GM19438 (cell line): ENCODE measurements around the gene RPL6.
"Not testable (repeated sequence)": the region's sequence is repeated elsewhere in the genome, so short reads cannot be mapped to it uniquely, and the experiment has no call there.

ENCODE experiments used
- ATAC-seq: cut with Tn5 transposase; IDR thresholded peaks from one replicate; pipeline ENCODE4 v1.9.1; 2021; ENCODE audit warnings: low read depth; ENCODE audit not compliant: unreplicated experiment

Gene RPL6

DNA sequence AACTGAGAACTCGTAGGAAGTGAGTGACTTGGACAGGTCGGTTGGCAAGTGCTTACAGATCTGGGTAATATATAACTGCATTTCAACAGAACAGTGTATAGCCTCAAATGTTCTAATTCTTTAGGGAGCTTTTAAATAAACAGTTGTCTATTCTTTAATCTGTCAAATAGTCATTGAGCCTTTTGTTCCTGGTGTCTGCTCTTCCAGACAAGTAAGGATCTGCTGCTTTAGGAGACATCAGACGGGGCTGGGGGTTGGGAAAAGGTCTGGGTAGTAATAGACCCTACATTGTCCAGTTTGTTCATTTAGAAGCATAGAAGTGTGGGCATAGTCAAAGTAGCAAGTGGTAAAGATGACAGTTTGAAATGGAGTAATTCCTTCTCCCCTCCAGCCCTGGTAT, 11.3 kb upstream of the RPL6 start:
- ATAC-seq: no peak

DNA sequence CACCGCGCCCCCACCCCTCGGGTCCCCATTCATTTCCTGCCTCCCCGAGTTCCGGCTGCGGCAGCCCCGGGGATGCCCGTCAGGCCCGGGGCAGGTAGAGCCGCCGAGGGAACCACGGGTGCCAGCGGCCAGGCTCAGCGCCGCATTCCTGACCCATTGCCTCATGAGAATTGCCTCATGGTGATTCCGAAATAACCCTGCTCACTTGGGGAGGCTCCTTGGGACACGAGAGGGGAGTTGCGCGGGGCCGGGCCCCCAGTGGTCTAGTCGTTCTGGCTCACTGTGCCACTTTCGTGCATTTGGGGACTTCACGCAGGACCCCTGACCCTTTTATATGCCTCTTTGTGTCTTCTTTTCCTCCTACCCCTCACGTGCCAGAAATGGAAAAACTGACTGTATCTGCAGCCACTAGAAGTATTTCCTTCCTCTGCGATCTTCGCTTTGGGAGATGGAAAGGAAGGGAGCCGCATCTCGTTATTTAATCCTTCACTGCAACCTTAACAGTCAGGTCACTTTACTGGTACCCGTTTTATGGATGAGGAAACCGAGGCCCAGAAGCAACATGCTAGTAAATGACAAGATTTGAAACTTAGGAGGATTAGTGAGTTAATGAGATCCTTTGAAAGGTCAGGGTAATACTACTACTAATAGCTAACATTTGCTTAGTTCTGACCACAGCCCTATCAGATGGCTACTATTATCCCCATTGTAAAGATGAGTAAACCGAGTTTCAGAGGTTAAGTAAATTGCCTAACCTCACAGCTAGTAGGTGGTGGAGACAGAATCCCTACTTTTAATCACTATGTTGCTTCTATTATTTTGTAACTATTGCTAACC, 10.1 kb upstream of the RPL6 start:
- peak; percentile 39 for ATAC-seq

DNA sequence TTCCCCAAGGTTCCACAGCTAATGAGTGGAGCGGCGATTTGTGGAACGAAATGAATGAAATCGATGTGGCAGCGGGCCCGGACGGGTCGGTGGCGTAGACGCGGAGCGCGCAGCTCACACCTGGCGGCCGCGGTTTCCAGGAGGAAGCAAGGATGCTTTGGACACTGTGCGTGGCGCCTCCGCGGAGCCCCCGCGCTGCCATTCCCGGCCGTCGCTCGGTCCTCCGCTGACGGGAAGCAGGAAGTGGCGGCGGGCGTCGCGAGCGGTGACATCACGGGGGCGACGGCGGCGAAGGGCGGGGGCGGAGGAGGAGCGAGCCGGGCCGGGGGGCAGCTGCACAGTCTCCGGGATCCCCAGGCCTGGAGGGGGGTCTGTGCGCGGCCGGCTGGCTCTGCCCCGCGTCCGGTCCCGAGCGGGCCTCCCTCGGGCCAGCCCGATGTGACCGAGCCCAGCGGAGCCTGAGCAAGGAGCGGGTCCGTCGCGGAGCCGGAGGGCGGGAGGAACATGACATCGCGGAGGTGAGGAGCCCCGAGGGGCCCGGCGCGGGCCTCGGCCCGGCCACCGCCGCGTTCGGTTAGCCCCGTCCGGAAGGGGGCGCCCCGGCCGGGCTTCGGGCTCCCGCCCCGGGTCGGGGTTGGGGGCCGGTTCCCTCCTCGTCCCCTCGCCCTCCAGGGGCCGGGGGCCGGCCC, 9.3 kb upstream of the RPL6 start, which contains the start of gene PTPN11:
Gene PTPN11 (plus strand): TSS at position 340 of the 689 bp plus-strand sequence. CDS start 165 bp downstream, at position 505.
- ATAC-seq: peak; percentile 88

DNA sequence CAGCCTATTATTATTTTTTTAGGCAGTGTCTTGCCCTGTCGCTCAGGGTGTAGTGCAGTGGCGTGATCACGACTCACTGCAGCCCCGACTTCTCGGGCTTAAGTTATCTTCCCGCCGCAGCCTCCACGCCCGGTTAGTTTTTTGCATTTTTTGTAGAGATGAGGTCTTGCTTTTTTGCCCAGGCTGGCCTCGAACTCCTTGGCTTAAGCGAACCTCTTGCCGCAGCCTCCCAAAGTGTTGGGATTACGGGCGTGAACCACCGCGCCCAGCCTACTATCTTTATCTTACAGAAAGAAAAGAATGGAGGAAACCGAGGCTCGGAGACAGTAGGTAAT, 8.8 kb upstream of the RPL6 start:
- ATAC-seq: no peak

DNA sequence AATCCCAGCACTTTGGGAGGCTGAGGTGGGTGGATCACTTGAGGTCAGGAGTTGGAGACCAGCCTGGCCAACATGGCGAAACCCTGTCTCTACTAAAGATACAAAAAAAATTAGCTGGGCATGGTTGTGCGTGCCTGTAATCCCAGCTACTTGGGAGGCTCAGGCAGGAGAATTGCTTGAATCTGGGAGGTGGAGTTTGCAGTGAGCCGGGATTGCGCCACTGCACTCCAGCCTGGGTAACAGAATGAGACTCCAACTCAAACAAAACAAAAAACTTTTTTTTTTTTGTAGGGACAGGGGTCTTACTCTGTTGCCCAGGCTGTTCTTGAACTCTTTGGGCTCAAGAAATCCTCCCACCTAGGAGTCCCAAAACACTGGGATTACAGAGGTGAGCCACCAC, 6.1 kb upstream of the RPL6 start:
- not testable (repeated sequence) for ATAC-seq

DNA sequence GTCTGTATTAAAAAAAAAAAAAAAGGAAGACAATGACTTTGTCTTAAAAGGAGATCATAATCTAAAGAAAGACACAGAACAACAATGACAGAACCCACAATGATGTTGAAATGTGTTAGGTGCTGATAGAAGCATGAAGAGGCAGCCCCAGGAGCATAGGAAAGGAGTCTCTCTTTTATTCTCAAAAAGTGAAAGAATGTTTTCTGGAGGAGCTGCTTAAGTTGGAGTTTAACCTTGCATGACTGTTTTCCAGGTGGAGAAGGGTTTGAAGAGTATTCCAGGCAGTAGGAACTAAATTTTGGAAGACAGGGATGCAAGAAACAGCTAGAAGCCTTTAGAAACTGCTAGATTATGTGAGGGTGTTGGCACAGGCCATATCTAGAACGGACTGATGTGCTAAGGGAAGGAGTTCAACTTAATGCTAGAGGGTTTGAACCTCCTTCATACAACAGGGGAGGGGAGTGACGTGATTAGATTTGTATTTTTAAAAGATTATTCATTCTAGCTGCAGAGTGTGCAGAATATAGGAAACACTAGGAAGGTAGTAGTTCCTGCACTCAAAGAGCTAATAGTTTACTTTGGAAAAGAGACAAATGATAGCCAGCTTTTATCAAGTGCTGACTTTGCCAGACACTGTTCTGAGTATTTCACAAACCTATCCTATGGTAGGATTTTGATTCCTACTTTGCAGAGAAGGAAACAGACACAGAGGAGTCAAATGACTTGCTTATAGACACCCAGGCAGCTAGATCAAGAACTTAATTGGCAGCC, 4.6 kb upstream of the RPL6 start:
- no peak for ATAC-seq

DNA sequence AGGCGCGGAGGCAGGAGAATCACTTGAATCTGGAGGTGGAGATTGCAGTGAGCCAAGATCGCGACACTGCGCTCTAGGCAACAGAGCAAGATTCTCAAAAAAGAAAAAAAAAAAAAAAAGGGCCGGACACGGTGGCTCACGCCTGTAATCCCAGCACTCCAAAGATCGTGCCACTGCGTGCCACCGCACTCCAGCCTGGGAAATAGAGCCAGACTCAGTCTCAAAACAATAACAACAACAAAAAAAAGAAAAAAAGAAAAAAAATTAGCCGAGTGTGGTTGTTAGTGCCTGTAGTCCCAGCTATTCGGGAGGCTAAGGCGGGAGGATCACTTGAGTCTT, 470 bp upstream of the RPL6 start:
- ATAC-seq: no peak

DNA sequence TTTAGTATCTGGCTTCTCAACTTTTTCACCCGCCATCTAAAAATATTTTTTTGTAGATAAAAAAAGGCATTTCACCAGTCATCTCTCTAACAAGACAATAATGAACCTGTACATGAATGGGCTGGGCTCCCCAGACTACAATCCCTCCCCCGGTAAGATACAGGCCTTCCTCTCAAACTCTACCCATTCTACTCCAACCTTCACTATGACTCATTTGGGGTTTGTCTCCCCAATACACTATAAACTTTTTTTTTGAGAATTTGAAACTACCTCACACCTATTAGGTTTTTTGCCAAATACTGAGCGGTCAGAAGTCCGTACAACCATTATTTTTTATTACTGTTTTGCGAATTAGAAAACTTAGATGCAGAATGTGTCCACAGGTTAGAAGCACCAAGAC, 784 bp downstream of the RPL6 start:
- ATAC-seq: no peak

DNA sequence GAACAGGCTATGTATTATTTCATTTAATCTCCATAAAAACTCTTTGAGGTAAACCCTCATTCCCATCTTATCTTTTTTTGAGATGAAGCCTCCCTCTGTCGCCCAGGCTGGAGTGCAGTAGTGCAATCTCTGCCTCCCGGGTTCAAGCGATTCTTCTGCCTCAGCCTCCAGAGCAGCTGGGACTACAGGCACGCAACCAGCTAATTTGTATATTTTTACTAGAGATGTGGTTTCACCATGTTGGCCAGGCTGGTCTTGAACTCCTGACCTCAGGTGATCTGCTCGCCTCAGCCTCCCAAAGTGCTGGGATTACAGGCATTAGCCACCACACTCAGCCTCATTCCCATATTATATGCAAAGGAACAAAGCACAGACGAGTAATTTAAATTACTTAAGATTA, 1.7 kb downstream of the RPL6 start:
- not testable (repeated sequence) for ATAC-seq

DNA sequence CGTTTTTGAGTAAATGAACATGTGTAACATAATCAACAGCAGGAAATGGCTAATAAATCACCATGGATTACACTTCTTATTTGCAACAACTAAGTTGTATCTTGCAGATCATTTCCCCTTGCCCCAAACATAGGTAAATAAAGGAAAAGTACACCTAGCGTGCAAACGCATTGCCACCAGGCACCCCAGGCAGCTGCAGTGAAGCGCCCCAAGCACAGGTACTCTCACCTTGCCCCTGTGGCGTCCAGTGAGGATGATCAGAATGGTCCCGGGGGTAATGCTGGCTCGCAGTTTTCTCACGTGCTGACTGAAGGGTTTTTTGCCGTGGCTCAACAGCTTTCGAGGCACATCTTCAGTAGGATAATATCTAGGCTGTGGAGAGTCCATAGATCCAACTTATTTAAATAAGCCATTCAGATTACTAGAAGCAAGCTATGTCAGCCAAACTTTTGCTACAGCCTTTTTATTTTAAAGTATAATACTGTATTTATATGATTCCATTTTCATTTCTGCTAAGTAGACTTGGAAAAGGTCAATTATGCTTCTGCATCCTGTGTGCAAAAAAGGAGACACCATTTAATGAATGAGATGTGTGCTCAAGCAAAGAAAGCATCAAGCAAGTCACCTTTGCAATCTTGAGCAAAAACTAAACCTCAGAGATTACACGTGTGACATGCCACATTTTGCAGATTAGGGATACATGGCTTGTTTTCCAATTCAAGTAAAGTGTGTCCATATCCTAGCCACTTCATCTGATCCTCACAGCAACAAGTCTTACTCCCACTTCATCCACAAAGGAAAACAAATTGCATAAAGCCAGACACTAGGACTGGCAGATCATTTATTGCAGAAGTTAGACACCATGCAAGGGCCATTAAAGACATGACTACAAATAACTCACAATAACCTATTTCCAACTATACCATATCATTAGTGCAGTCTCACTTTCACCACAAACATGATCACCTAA, 2.6 kb downstream of the RPL6 start:
- no peak for ATAC-seq

DNA sequence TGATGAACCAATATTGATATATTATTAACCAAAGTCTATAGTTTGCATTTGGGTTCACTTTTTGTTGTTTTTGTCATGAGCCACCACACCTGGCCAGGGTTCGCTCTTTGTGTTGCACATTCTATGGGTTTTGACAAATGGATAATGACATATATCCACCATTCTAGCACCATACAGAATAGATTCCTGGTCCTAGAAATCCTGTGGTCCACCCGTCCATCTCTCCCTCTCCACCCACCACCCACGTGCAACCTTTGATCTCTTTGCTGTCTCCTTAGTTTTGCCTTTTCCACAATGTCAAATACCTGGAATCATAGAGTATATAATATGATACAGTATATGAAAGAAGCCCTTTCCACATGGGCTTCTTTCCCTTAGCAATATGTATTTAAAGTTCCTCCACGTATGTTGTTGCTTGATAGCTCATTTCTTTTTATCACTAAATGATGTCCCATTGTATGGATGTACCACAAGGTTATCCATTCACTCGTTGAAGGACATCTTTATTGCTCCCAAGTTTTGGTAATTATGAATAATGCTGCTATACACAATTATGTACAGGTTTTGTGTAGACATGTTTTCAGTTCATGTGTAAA, 7.4 kb downstream of the RPL6 start:
- no peak for ATAC-seq

DNA sequence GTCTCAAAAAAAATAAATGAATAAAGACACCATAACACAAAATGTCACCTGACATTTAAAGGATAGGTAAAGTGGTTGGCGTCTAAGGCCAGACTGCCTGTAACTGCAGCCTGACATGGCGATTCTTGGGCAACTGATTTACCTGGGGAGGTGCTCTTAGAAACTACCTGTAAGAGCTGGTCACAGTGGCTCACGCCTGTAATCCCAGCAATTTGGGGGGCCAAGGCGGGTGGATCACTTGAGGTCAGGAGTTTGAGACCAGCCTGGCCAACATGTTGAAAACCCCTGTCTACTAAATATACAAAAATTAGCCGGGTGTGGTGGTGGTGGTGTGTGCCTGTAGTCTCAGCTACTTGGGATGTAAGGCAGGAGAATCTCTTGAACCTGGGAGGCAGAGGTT, 8.4 kb downstream of the RPL6 start:
- ATAC-seq: no peak

DNA sequence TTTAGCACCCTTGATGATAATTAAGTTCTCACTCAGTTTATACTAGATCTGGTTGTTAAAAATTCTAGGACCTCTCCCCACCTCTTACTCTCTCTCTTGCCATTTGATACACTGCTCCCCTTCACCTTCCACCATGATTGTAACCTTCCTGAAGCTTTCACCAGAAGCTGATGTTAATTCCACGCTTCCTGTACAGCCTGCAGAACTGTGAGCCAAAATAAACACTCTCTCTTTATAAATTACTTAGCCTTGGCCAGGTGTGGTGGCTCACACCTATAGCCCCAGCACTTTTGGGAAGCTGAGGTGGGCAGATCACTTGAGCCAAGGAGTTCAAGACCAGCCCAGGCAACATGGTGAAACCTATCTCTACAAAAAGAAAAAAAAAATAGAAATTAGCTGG, 16.1 kb downstream of the RPL6 start:
- ATAC-seq: no peak

DNA sequence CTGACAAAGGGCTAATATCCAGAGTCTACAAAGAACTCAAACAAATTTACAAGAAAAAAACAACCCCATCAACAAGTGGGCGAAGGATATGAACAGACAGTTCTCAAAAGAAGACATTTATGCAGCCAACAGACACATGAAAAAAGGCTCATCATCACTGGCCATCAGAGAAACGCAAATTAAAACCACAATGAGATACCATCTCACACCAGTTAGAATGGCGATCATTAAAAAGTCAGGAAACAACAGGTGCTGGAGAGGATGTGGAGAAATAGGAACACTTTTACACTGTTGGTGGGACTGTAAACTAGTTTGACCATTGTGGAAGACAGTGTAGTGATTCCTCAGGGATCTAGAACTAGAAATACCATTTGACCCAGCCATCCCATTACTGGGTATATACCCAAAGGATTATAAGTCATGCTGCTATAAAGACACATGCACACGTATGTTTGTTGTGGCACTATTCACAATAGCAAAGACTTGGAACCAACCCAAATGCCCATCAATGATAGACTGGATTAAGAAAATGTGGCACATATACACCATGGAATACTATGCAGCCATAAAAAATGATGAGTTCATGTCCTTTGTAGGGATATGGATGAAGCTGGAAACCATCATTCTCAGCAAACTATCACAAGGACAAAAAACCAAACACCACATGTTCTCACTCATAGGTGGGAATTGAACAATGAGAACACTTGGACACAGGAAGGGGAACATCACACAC, 19.3 kb downstream of the RPL6 start:
- ATAC-seq: not testable (repeated sequence)

DNA sequence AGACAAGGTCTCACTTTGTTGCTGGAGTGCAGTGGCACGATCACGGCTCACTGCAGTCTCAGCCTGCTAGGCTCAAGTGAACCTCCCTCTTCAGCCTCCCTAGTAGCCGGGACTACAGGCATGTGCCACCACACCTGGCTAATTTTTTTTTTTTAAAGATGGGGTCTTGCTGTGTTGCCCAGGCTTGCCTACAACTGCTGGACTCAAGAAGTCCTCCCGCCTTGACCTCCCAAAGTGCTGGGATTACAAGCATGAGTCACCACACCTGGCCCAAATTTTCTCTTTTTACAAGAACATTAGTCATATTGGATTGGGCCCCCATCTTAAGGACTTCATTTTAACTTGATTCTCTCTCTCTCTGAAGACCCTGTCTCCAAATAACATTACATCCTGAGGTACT, 20.2 kb downstream of the RPL6 start:
- ATAC-seq: no peak

DNA sequence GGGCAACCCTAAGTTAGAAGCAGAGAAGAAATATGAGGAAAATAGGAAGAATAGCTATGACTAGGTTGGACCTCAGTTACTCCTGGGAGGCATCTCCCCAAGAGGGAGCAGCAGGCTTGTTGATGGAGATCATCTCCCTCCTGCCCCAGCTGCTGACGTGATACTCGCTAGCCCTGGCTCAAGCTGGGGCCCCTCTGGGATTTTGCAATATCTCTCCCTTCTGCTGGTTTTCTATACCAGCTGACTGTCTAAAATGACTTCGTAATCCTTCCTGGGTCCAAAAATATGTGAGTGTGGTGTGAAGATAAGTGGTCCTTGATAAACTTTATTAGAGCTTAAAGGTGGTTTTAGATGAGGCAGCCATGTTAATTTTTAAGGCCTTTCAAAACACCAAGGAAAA, 22.7 kb downstream of the RPL6 start:
- ATAC-seq: no peak

DNA sequence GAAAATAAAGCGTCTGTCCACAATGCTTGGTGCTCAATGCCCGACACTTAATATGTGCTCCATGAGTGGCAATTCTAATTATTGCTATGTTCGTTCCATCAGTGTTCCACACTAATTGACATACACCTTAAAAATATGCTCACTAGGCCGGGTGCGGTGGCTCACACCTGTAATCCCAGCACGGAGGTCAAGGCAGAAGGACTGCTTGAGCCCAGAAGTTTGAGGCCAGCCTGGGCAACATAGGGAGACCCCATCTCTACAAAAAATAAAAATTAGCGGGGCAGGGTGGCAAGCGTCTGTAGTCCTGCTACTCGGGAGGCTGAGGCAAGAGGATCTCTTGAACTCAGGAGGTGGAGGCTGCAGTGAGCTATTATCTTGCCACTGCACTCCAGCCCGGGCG, 26.5 kb downstream of the RPL6 start:
- ATAC-seq: no peak

DNA sequence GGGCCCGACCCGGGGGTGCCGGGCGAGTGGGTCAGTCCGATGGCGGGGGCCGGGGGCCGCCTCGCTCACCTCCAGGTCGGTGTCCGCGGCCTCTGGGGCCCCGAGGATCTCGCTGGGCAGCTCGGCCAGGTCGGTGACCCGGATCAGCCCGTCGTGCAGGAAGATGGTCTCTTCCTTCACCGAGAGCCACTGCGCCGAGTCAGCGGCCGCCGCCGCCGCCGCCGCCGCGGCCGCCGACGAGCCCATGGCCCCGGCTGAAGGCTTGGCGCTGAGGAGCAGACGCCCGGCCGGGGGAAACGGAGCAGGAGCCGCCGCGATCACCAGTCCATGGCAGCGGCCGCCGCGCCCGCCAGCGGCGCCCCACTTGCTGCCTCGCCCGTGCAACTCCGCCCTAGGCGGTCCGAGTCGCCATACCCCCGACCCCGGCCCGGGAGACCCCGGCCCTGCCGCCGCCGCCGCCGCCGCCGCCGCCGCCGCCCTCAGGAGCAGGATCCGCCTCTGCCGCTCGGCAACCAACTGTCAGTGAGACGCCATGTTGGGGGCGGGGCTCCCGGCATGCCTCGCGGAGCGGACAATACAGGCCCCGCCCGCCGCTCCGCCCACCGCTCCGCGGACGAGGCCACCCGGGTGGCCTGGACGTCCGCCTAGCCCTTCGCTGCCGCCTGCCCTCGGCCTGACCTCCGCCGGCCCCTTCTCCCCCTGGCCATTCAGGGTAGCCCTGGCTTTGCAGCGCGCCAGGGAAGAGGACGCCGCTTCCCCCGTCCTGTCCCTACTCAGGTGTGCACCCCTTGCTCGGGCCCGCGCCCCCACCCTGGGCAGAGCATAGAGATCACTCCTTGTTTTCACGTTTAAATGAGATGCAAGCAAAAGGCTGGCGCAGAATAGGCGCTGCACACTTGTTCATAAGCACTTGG, 27.3 kb downstream of the RPL6 start, which contains the start of gene HECTD4:
Gene HECTD4 (minus strand): TSS at position 549 of the 914 bp plus-strand sequence. CDS start 303 bp downstream, at position 246.
- peak; percentile 83 for ATAC-seq
